Effector CD4-positive, alpha-beta T cell (primary cell): Measurements from ENCODE around the gene VDAC1.

Source experiments
- DNase-seq: peaks from one replicate; pipeline ENCODE4 v3.0.0-alpha.2; 2020

The VDAC1 gene

GRCh38 chr5:134024811-134025210, 20.0 kb upstream of the VDAC1 start:
- no peak for DNase-seq

GRCh38 chr5:134022333-134022732, 17.6 kb upstream of the VDAC1 start:
- DNase-seq: no peak

DNA sequence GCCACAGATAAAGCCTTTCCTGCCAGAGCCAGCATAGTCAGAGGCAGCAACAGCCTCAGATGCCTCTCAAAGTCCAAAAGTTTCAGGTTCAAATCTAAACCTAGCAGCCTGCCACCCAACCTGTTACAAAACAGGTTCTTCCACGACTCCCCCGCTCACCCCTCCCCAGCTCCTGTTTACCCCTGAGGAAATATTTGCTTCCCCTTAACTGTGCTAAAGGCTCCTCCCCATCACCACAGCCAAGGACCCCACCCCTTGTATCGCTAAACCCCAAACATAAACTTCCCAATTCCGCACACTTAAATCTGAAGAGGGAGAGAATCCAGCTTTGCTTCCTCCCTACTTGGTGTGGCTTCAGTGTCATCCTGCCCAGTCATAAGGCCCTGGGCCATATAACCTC, 15.4 kb upstream of the VDAC1 start:
- DNase-seq: no peak

DNA sequence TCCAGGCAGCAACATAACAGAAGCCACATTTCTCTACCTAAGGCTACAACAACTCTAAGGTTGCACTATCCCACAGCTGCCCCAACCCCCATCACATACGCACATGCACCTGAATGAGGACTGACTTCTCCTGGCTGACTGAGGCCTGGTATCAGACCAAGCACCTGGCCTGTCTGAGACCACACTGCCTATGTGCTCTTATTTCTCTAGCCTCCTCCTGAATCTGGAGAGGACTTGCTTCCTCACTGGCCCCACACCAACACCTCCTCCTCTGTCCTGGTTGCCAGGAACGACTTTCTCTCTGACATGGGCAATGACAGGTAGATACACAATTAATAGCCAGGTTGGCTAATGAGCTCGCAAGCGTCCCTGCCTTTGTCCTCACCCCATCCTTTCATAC, 14.9 kb upstream of the VDAC1 start:
- no peak for DNase-seq

- no peak for DNase-seq
Measured at GRCh38 chr5:134018986-134019316, 14.2 kb upstream of the VDAC1 start.

DNA sequence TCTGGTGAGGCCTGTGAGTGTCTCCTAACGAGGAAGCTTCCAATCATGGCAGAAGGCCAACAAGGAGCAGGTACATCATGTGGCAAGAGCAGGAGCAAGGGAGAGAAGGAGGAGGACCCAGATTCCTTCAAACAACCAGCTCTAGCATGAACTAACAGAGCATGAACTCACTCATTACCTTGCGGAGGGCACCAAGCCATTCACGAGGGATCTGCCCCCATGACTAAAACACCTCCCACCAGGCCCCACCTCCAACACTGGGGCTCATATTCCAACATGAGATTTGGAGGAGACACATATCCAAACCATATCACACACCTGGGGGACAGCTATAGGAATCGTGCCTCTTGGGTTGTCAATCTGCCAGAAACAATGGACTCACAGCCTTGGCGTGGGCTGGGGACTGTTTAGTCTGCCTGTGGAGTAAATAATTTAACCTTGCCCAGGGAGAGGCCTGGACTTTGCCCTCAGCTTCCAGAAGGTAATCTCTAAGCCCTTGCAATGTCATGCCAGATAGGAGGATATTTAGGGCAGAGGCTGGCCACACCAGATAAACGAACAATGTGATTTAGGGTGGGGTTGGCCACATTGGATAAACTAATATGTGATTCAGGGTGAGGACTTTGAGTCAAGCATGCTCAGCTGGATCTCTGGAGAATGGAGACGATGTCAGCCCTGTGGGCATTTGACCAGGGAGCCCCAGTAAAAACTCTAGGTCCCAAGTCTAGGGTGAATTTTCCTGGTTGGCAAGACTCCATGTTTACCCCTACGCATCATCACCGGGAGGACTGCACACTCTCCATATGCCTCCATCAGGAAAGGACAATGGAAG, 13.6 kb upstream of the VDAC1 start:
- DNase-seq: no peak

- DNase-seq: no peak
Measured at GRCh38 chr5:134008266-134008749, 3.5 kb upstream of the VDAC1 start.

GRCh38 chr5:134007581-134008265, 2.9 kb upstream of the VDAC1 start:
- DNase-seq: no peak

- DNase-seq: no peak
Measured at GRCh38 chr5:134006115-134006514, 1.3 kb upstream of the VDAC1 start.

DNA sequence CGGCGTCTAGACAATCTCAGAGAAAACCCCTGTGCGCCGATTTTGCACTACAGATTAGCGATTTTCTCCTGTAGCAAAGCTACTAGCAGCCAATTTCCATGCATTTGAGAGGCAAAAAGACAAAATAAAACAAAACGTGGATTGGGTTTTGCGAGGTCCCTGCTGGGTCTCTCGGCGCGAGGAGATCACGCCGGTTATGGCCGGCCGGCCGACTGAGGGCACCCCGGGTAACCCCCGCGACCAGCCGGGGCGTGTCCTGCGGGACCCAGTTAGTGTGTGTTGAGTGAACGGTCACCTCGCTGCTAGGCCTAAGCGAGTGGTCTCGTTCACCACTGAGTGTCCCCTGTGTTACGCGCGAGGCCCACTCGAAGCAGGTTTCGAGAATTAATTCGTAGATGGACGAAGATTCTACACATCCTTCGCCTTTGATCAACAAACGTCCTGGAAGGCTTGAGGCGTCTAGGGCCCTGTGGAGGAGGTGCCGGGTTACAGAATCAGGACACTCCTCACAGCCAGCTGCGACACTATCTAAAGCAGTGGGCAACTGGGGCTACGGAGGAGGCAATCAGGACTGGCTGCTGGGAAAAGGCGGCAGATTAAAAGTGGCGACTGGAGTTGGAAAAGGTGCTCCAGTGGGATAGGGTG, 764 bp upstream of the VDAC1 start:
- no peak for DNase-seq

DNA sequence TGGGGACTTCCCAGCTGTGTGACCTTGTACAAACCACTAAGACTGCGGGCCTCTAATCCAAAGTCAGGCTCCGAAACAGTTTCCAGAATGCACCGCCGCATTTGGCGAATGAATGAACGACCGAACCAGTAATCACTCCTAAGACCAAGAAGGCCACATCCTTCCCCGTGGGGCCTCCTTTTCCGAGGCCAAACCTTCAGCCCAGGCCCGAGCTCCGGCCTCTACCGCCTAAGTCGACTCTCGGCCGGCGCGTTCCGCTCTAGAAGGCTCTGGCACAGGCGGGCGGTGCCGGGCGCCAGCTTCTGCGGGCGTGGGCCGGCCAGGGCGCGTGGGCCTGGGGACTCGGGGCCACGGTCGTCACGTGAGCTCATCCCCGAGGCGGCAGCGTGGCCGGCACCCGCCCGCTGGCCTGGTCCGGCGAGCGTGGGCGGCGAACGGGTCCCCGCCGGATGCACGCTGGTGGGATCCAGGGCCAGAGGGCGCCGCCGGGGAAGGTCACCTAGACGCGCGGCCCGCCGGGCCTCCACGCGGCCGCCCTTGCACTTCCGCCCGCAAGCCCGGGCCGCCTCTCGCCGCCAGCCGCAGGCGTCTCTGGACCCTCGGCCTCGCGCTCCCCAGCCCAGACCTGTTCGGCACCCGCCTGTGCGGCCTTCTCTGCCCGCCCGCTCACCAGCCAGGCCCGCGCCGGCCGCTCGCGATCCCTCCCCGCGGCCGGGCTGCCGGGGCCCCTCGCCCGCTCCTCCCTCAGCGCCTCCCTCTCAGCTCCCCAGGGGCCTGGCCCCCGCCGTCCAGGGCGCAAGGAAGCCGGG, 754 bp downstream of the VDAC1 start:
- peak; percentile 19 for DNase-seq

DNA sequence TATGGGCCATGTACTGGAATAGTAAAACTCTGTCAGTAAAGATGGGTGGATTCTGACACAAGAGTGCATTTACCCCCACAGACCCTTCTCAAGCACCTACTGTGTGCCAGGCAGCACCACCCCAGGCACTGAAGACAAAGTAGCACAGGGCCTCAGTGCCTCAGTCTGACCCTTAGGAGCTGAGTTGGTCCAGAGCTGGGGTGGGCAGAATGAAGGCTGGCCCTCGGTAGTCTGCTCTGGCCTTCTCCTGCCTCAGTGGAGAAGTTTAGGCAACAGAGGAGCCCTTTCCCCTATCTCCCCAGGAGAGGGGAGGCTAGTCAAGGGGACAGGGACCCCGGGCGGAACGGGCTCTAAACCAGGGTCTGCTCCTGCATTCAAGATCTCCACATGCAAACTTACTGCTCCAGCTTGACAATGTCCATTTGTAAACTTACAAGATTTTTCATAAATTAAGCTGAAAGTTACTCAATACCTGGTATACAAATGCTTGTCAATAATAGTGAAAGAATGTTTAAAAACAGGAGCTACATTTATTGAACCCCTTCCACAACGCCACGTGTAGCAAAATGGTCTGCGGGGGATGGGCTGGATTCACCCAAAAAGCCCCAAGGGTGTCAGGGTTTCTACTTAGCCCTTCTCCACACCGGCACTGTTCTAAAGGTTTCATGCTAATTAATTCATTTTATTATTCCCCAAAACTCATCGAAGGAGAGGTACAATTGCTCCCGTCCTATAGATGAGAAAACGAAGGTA, 1.5 kb downstream of the VDAC1 start:
- no peak for DNase-seq

- DNase-seq: no peak
Measured at GRCh38 chr5:134001938-134002731, 2.6 kb downstream of the VDAC1 start.

- no peak for DNase-seq
Measured at GRCh38 chr5:134000696-134001453, 3.9 kb downstream of the VDAC1 start.

DNA sequence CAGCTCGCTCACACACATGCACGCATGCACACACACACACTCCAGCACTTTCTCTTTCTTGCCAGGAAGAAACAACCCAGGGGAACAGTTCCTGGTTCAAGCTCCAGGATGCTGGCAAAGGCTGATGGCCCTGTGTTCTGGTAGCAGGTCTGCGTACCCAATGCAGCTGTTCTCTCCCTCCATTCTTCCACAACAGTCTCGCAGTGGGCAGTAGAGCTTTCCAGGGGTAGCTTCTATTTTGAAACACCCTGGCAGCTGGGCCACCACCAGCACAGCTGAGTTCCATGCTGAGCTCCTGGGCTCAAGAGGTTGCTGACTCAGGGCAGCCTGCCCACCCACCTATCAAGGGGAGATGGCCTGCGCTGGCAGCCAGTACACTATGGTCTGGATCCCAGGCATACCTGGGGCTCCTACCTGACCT, 4.7 kb downstream of the VDAC1 start:
- DNase-seq: no peak

GRCh38 chr5:133998807-133999206, 6.0 kb downstream of the VDAC1 start:
- no peak for DNase-seq

DNA sequence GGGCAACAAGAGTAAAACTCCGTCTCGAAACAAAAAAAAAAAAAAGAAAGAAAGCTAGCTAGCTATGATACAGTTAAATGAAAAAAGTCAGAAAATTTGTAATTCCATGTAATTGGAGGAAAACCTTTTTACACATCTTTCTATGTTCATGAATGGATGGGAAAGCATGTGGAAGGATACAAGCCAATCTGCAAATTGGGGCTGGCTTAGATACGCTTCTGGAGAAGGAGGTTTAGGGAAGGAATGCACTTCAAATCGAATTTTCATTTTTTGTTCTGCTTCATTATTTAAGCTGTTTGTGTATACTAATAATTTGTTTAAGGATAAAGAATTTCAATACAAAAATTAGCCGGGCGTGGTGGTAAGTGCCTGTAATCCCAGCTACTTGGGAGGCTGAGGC, 6.7 kb downstream of the VDAC1 start:
- DNase-seq: no peak

DNA sequence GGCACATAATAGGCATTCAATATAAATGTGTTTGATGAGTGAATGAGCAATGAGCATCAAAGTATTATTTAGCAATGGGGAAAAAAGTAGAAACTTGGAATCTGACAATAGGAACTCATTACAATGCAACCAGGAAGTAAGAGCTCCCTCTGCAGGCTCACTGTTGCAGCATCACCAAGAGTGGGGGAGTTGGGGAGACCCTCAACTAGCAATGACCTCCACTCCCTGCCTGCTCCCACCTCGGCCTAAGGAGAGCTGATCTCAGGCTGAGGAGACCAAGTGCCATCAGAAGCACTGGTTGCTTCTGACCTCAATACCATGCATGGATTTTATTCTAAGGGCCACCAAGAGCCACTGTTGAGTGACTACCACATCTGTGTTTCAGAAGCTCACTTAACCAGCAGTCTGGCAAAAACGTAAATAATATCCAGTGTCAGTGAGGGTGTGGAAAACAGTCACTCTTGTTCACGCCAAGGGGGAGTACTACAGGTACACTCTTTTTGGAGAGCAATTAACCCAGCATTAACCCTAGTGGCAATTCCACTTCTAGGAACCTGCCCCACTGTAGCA, 8.0 kb downstream of the VDAC1 start:
- DNase-seq: no peak

GRCh38 chr5:133995883-133996563, 8.8 kb downstream of the VDAC1 start:
- no peak for DNase-seq

- no peak for DNase-seq
Measured at GRCh38 chr5:133995341-133995740, 9.4 kb downstream of the VDAC1 start.
